GM03348 (cell line): ENCODE measurements around the gene SIGLEC12.
"Not testable (repeated sequence)": the region's sequence is repeated elsewhere in the genome, so short reads cannot be mapped to it uniquely, and the experiment has no call there.

Experiments used
- DNase-seq: peaks from one replicate; pipeline ENCODE4 v3.0.0; 2012; ENCODE audit warnings: low spot score

The SIGLEC12 gene

DNA sequence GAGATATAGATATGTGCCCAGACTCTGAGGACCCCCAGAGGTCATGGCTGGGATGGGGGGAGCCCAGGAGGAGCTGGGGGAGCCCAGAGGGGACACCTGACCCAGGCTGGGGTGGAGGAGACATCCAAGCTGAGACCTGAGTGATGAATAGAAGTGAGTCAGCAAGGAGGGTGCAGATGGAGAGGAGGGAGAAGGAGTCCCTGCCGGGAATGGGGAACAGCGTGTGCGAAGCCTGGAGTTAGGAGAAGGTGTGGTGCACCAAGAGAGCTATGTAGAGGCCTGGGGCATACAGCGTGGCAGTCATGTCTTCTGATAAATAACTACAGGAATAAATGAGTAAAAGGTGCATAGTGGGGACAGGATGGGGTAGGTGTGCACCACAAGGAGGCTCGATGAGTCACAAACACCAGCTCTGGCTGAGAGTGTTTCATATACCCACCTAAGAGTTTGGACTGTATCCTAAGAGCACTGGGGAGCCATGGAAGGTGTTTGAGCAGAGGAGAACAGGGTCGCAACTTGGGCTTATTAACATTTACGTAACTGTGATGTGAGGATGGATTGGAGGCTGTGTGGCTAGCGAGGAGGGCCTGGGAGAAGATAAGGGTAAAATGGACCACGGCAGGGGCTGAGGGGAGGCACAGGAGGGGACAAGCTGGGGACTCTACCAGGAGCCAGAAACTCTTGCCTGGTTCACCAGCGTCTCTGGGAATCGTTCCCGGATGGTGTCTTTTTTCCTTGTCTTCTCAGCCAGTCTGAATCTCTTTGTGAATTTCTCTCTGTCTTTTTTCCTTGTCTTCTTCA, 21.9 kb downstream of the SIGLEC12 start:
- no peak for DNase-seq

- DNase-seq = no peak
Observed at GRCh38 chr19:51478381-51479234, 23.0 kb downstream of the SIGLEC12 start, which contains the start of gene CEACAM18. CEACAM18 (plus strand) TSS chr19:51478539.

- DNase-seq = no peak
Observed at GRCh38 chr19:51477344-51477743, 24.3 kb downstream of the SIGLEC12 start.

DNA sequence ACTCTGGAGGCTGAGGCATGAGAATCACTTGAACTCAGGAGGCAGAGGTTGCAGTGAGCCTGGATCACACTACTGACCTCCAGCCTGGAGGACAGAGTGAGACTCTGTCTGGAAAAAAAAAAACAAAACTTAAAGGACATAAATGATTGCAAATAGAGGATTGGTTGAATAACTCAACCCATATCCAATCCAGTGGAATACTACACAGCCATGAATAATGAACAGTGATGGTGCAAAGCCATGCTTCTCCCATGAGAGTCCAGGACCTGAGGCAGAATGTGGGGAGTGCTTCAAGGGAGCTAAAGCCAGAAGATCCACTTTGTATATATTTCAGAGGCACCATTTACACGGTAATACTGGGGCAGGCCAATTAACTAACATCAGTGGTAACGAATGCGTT, 25.4 kb downstream of the SIGLEC12 start:
- no peak for DNase-seq

GRCh38 chr19:51473009-51473707, 28.4 kb downstream of the SIGLEC12 start:
- peak; percentile 83 for DNase-seq

- DNase-seq = no peak
Observed at GRCh38 chr19:51472607-51473006, 29.0 kb downstream of the SIGLEC12 start.

DNA sequence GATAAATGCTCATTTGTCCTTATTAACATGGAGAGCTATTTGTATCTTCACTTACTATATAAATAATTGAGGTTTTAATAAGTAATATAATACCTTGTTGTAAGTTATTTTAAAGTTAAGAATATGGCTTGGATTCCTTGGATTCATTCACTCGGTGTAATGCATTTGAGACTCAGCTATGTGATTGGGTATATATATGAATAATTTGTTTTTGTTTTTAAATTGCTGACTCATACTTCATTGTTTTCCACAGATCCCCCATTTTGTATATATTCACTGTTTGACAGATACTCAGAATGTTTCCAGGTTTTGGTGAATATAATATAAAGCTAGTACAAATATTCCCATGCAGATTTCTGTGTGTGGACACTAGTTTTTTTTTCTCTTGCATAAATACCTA, 30.1 kb downstream of the SIGLEC12 start:
- DNase-seq = no peak

GRCh38 chr19:51470966-51471365, 30.6 kb downstream of the SIGLEC12 start:
- no peak for DNase-seq

- DNase-seq = no peak
Observed at GRCh38 chr19:51469629-51470028, 32.0 kb downstream of the SIGLEC12 start.

DNA sequence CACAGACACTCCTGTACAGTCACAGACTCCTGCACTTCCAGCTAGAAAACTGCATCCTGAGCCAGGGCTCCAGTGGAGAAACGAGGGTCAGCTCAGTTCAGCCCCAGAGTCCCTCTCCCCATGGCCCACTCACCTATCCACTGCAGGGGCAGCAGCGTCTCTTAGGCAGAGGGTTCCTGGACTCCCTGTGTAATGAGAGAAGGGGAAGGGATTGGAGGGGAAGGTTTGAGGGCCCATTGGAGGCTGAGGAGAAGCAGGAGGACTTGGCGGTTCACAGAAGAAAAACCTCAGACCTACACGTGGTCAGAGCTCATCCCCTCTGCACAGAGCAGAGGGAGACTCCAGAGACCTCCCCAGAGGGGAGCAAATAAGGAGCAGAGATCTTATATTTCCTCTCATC, 32.4 kb downstream of the SIGLEC12 start:
- DNase-seq = no peak

- no peak for DNase-seq
Observed at GRCh38 chr19:51468545-51468920, 33.1 kb downstream of the SIGLEC12 start.

DNA sequence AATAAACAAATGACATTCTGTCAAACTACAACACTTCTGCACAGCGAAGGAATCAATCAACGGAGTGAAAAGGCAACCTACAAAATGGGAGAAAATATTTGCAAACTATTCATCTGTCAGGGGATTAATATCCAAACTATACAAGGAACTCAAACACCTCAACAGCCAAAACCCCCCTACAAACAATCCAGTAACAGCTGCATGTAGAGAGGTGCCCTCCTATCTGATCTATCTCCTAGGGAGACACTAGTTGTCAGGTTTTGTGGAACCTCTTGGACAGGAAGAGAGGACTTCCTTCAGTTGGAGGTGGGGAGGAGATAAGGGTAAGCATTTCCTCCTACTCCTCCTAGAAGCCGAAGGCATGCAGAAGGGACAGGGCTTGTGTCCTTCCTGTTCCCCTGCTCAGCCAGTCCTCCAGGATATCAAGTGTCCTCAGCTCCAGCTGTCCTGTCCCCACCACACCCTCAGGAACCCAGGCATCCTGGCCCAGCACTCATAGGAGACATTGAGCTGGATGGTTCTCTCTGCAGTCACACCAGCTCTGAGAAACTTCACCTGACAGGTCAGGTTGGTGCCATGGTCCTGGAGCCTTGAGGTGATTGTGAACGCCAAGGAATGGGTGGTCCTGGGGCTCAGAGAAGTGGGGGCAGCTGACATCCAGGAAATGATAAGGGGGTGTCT, 33.6 kb downstream of the SIGLEC12 start:
- no peak for DNase-seq

DNA sequence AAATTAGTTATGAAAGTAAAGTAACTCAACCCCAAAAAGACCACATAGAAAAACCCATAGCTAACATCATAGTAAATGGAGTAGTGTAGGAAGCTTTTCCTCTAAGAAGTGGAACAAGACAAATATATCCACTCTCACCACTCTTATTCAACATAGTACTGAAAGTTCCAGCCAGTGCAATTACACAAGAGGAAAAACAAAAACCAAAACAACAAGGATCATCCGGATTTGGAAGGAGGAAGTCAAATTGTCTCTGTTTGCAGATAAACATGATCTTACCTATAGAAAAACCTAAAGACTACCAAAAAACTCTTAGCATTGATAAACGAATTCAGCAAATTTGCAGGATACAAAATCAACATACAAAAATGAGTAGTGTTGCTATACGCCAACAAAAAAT, 34.9 kb downstream of the SIGLEC12 start:
- DNase-seq = no peak

DNA sequence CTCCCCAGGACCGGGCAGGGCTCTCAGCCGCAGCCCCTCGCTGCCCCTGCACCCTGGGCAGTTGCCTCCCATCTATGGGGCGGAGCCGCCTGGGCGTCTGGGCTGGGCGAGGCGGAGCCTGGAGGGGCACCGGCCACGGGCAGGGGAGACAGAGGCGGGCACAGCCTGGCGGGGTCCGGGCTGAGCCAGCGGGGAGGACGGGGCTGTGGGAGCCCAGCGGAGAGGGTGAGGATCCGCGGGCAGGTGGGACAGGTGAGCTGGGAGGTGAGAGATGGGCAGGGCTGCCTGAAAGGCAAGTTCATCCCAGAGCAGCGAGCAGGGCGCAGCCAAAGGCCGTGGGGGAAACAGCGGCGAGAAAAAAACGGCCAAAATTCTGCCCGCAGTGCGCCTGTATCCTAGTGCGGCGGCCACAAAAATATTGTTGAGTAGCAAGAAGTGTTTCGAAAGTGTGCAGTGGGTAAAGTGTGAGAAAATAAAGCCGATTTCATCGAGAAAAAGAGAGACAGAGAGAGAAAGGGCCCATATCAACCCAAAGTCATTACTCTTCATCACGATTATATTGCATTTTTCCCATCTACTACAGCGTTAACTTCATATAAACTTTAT, 37.5 kb downstream of the SIGLEC12 start:
- DNase-seq = not testable (repeated sequence)

DNA sequence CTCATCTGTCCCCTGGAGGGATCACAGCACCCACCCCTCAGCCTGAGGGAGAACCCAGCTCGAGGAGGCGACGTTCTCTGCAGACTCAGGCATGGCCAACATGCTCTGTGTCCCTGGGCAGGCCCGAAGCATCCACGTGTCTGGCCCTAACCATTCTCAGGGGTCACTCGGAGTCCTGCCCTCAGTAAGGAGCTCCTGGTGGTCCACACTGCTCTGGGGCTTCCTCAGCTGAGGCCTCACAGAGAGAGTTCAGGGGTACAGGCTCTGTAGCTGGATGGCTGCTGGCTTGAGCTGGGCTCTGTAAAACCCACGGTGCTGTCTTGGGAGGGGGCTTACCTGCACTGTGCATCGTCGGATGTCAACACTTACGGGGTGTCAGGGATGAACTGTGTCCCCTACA, 38.9 kb downstream of the SIGLEC12 start:
- DNase-seq = no peak

DNA sequence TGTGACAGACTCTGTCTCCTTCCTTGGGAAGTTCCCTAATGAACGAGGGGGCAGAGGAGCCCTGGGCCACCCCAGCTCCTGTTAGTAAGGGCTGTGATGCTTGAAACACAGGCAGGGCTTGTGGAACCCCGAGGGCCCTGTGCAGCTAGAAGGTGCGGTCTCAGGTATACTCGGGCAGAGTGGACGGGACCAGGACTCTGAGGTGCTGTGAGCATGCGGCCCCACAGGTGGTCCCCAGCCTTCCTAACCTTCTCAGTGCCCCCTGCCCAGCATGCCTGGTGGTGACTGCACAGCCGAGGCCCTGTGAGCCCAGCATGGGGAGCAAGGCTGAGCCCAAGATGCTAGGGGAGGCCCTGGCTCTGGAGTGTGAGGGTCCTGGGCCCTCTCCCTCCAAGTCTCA, 39.3 kb downstream of the SIGLEC12 start:
- no peak for DNase-seq

GRCh38 chr19:51461723-51462161, 39.9 kb downstream of the SIGLEC12 start:
- no peak for DNase-seq

DNA sequence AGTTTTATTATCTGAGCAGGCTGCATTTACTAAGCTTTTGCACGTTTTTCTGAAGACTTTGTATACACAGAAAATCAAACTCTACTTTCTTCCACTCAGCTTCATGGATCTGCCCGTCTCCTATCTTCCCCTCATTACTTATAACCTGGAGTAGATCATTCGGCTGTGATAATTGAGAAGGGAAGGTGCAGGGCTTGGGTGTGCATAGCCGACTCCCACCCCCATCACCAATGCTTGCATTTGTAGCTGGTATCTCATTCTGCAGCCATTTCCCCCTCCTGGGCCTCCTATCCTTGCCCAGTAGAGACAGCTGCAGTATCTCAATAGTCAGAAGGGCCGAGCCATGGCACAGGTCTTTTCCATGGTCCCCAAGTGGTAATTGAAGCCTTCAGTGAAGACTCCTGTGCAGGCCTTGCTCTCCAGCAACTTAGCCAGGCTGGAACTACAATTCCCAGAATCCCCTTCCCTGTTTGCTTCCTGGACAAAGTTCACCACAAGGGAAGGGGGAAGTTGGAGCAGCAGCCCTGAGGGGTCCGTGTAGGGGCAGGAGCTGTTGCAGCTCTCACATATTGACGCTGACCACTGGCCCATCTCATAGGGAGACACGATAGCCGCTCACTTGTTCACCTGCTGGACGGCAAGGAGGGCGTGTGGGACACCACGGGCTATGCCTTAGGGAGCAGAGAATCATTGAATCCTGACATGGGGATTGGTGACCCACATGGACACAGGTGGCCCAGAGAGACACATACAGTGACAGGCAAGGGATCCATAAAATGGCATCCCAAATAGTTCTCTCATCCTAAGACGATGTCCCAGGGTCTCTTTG, 41.2 kb downstream of the SIGLEC12 start:
- DNase-seq = peak; percentile 21

DNA sequence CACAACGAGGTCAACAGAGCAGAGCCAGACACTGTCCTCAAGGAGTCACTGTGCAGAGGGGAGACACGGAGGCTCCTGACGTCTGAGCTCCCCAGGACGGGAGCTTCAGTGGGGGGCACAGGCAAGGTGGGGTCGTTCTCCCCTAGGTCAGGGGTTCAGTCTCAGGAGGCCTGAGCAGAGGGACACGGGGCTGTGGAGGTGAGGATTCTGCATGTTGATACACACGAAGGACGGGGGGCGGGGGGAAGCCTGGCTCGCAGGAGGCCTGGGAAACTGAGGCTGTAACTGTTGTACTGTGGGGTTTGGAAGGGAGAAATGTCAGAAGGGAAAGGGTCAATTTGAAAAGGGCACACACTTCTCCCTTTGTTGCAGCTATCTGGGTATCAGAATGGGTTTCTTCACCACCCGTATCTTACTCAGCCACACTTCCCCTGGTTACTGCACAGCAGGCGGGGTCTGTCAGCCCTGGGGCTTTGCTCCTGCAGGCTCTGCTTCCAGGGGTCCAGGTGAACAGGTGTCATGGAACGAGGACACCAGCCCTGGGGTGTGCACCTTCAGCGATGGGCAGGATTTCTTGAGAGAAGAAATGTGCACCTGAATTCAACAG, 42.6 kb downstream of the SIGLEC12 start:
- no peak for DNase-seq

DNA sequence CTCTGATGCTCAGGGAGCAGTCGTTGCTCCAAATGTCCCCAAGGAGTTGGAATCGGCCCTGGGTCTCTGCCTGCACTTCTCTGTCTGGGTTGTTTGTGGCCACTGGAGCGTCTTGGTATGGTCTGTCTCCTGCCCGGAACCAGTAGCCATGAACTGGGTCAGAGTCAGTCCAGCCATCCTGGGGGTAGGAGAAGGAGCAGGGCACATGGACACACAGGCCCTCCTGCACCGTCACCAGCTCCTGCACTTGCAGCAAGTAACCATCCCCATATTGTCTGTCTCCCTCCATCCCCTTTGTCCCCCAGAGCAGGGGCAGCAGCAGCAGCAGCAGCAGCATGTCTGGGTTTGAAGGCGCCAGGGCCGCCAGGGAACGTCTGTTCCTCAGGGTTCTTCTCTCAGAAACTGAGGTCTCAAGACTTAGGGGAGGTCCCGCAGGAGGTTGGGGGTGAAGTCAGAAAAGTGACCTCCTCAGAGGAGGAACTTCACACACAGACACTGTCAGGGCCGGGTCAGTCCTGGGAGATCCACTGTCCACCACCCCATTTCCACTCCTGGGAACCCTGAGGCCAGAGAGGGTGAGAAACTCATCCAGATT, 43.5 kb downstream of the SIGLEC12 start, which contains the start of gene SIGLEC8:
SIGLEC8 (minus strand) TSS at position 404 of the 595 bp plus-strand sequence; CDS start at position 337, 67 bp downstream.
- no peak for DNase-seq
